Activated CD4-positive, alpha-beta T cell treated with anti-CD3 and anti-CD28 coated beads, Interleukin-2, amount 50 U/mL, for 1 hour (primary cell): ENCODE results near the gene KNSTRN.

Experiments
- DNase-seq: peaks from one replicate; pipeline ENCODE4 v3.0.0-alpha.2; 2020

Gene KNSTRN

GRCh38 chr15:40366457-40367370 is 15.8 kb upstream of the KNSTRN start:
- no peak for DNase-seq

DNA sequence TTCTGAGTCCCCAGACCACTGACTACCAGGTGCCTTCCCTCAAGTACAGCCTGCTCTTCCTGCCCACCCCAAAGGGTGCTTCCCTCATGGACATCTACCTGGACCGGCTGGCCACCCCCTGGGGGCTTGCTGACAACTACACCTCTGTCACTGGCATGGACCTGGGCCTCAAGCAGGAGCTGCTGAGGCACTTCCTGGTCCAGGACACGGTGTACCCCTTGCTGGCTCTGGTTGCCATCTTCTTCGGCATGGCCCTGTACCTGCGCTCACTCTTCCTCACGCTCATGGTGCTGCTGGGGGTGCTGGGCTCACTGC is 15.2 kb upstream of the KNSTRN start:
- no peak for DNase-seq

- DNase-seq: peak; percentile 81
Measured at GRCh38 chr15:40367686-40368611, 14.6 kb upstream of the KNSTRN start.

DNA sequence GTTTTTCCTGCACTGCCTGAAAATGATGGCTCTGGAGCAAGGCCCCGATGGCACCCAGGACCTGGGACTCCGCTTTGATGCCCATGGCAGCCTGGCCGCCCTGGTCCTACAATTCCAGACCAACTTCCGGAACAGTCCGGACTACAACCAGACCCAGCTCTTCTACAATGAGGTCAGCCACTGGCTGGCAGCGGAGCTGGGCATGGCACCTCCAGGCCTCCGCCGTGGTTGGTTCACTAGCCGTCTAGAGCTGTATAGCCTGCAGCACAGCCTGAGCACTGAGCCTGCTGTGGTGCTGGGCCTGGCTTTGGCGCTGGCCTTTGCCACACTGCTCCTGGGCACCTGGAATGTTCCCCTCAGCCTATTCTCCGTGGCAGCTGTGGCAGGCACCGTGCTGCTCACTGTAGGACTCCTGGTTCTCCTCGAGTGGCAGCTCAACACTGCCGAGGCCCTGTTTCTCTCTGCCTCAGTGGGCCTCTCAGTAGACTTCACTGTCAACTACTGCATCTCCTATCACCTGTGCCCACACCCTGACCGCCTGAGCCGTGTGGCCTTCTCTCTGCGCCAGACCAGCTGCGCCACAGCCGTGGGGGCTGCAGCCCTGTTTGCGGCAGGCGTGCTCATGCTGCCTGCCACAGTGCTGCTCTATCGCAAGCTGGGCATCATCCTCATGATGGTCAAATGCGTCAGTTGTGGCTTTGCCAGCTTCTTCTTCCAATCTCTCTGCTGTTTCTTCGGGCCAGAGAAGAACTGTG is 13.6 kb upstream of the KNSTRN start:
- no peak for DNase-seq

DNA sequence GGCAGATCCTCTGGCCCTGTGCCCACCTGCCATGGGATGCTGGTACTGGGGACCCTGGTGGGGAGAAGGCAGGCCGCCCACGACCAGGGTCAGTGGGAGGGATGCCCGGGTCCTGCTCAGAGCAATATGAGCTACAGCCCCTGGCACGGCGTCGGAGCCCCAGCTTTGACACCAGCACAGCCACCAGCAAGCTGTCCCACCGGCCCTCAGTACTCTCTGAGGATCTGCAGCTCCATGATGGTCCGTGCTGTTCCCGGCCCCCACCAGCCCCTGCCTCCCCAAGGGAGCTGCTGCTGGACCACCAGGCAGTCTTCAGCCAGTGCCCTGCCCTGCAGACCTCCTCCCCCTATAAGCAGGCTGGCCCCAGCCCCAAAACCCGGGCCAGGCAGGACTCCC is 13.0 kb upstream of the KNSTRN start:
- no peak for DNase-seq

DNA sequence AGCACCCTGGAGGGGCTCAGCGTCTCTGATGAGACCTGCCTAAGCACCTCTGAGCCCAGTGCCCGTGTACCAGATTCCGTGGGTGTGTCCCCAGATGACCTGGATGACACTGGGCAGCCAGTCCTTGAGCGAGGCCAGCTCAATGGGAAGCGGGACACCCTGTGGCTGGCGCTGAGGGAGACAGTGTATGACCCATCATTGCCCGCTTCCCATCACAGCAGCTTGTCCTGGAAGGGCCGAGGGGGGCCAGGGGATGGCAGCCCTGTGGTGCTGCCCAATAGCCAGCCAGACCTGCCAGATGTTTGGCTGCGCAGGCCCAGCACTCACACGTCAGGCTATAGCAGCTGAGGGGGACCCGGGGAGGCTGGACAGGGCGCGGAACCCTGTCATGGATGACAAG is 12.6 kb upstream of the KNSTRN start:
- DNase-seq: no peak

DNA sequence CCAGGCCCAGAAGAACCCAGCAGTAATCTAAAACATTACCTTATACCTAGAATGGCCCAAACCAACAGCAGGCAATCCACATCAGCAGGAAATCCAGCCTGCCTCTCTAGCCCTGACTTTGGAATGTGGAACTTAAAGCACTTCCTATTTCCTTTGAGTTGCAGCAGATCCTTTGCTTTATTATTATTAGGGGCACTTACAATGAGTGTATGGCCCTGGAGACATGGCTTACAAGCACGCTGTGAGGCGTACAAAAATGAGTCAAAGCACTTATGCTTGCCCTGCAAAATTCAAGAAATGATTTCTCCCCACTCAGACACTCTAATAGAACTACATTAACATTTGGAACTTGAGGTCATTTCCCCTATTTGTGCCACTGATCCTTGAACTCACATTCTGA is 9.5 kb upstream of the KNSTRN start:
- no peak for DNase-seq

DNA sequence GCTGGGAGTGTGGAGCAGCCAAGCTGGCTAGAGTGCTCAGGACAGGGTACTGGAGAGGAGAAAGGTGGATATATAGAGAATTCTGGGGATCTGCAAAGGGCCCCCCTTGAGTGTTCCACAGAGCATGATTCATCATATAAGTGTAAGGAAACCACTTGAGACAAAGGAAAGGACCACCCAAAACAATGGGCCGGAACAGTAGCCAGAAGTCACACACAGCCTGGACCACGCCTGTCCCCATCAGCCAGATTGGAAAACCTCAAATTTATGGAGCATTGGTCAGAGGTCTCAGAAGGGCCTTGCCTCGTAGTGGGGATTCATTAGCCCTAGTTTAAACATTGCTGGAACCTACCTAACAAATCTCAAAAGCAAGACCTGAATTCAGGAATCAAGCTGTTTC is 4.9 kb upstream of the KNSTRN start:
- DNase-seq: no peak

GRCh38 chr15:40379374-40379773 is 3.1 kb upstream of the KNSTRN start:
- no peak for DNase-seq

GRCh38 chr15:40379853-40380252 is 2.7 kb upstream of the KNSTRN start:
- DNase-seq: no peak

GRCh38 chr15:40380636-40381035 is 1.9 kb upstream of the KNSTRN start:
- no peak for DNase-seq

GRCh38 chr15:40381818-40382529 is 547 bp upstream of the KNSTRN start:
- DNase-seq: no peak

GRCh38 chr15:40386480-40386879 is 4.0 kb downstream of the KNSTRN start:
- no peak for DNase-seq

DNA sequence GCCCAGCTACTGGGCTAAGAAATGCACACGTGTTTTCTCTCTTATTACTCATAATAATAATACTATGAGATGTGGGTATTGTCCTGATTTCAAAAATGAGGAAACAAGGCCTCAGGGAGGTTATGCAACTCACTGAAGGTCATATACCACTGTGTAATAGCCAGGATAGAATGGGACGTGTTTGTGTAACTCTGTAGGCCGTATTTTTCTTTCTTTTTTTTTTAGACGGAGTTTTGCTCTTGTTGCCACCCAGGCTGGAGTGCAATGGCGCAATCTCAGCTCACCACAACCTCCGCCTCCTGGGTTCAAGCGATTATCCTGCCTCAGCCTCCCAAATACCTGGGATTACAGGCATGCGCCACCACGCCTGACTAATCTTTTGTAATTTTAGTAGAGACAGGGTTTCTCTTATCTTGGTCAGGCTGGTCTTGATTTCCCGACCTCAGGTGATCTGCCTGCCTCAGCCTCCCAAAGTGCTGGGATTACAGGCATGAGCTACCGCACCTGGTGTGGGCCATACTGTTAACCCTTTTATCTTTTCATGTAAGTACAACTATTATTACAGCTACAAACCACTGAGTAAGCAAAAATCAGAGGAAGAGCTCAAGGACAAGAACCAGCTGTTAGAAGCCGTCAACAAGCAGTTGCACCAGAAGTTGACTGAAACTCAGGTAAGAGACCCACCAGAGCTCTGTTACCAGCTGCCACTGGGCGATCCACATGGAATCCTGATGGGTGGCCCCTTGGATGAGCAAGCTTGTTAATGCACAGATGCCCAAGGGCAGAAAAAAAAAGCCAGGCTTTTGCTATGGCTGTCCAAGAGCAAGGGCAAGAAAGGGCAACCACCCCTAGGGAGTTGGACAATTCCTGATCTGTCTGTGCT is 6.7 kb downstream of the KNSTRN start:
- no peak for DNase-seq

DNA sequence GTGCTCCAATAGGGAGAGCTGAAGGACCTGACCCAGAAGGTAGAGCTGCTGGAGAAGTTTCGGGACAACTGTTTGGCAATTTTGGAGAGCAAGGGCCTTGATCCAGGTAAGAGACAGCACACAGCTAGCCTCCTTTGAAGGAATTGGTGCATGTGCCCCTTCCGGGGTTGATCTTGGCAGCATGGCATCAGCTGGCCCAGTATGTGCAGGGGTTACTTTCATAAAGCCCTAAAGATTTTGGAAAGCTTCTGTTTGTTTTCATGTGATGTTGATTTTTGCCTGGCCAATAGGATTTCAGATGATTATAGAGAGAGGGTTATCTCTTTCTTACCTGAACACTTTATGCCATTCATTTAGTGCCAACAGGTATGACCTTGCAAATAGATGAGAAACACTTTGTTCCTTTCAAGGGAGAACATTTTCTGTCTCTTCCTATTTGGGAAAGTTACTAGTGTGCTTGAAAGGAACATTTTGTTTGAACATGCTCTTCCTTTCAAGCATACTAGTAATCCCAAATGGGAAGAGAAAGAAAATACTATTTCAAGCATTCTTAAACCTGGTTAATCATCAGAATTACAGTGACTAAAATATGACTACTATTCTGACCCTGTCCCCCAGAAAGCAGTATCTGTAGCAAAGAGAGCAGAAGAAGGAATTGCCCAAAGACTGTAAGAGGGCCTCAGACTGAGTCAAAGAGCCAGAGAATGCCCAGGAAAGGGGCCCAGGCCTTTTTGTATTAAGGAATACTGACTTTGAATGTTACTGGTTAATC is 7.5 kb downstream of the KNSTRN start:
- DNase-seq: no peak

DNA sequence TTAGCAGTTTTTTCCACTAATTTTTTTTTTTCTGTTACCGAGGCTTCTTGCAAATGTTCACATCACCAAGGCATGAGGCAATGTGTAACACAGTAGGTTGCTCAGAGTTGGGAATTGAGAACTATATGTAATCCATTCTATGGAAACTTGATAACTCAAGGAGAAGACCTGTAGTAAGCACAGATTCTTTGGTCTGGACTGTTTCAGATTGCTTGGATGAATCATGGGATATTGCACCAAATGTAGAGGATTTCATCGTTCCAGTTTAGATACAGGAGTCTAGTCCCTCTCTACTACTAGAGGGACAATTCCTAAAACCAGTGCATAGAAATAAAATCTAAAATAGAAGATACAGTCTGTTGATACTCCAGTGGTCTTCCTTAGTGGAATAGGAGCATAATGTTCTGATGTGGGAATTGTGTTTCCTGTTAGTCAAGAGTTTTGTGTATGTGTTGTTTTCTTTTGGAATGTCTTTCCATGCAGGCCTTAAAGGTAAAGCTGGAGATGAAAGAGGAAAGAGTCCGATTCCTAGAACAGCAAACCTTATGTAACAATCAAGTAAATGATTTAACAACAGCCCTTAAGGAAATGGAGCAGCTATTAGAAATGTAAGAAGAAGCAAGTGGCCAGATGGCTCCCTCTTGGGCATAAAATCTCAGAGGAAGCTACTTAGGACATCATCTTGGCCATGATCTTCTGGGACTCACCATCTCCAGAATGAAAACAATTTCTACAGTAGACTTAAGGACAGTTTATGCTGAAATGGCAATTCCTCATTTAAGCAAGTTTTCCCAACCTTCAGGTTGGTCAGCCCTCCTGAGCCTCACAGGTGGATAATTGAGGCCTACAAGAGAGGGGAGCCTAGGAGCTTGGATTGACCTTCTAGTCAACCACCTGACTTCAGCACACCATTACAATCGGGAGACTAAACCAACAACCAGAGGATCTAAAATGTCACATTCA is 10.7 kb downstream of the KNSTRN start:
- no peak for DNase-seq

DNA sequence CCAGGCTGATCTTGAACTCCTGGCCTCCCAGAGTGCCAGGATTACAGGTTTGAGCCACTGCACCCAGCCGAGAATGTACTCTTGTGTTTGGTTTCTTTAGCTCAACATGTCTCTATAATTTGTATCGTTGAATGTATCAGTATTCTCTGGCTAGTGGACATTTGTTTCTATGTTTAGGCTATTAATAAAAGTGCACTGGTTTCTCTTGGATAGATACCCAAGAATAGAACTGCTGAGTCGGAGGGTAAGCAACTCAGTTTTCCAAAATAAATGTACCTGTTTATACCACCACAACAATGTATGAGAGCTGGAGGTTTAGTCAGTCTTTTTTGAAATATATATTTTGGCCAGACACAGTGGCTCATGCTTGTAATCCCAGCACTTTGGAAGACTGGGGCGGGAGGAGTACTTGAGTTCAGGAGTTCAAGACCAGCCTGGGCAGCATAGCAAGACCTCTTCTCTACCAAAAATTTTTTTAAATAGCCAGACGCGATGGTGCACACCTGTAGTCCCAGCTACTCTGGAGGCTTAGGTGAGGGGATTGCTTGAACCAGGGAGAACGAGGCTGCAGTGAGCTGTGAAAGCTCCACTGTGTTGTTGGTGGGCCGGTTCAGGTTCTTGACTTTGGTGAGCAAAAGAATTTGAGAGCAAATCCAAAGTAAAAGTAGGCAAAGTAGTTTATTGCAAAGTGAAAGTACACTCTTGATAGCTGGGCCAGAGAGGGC is 15.3 kb downstream of the KNSTRN start:
- no peak for DNase-seq

DNA sequence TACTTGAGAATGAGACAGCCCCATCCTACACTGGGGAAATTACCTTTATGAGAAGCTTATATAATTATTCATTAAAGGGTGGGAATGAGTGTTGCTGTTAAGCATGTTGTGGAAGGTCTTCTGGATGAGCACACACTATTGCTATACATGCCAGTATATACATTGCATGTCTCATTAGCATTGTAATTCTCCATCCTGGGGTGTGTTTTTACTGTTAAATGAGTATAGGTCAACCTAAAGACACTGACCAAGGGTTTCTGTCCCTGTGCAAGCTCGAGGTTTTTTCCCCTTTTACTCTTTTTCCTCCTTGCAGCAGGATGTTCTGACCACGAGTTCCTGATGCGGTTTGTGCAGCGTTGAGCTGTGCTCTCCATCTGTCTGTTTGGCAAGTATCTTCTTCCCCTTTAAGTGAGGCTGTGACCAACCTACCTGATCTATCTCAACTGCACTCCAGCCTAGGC is 15.9 kb downstream of the KNSTRN start:
- DNase-seq: no peak

DNA sequence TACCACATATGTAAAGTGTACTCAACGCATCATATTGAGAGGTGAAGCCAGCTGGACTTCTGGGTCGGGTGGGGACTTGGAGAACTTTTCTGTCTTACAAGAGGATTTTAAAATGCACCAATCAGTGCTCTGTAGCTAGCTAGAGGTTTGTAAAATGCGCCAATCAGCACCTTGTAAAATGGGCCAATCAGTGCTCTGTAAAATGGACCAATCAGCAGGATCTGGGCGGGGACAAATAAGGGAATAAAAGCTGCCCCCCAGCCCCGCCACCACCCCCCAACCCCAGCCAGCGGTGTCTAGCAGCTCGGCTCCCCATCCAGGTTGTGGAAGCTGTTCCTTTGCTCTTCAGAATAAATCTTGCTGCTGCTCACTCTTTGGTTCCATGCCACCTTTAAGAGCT is 16.8 kb downstream of the KNSTRN start:
- no peak for DNase-seq
